Left kidney (tissue), 8 donors: Measurements from ENCODE around the gene LRP6. TPM values are rescaled to one million over a fixed set of nuclear protein-coding genes. Genes with fewer than 3 reads are reported as not detected.
"Not testable (repeated sequence)": the region's sequence is repeated elsewhere in the genome, so short reads cannot be mapped to it uniquely, and the experiment has no call there.

Experiments used
- DNase-seq: peaks from one replicate; pipeline ENCODE4 v3.0.0-alpha.2; 2013
- long read RNA-seq, 8 donors: transcript quantifications; one replicate each; lab custom pipeline, GENCODE V29; 2026
- polyA plus RNA-seq: library from polyadenylated mRNA; unstranded; fragments of 120-200 nt; gene quantifications from one replicate; pipeline ENCODE4 v1.2.1, GENCODE V29; 2013; ENCODE audit not compliant: insufficient read length

LRP6 gene
- 68.9 TPM for polyA plus RNA-seq
- long read RNA-seq, donor 1, partial matches to known transcripts, result 7 of 7 reads
- long read RNA-seq, donor 1, other reads (novel, unspliced or antisense), result 0 of 7 reads
- long read RNA-seq, donor 2, partial matches to known transcripts, result 11 of 11 reads
- long read RNA-seq, donor 2, other reads (novel, unspliced or antisense), result 0 of 11 reads
- long read RNA-seq, donor 3, full-length matches to known transcripts, result 1 of 1 reads
- long read RNA-seq, donor 3, partial matches to known transcripts, result 0 of 1 reads
- long read RNA-seq, donor 3, other reads (novel, unspliced or antisense), result 0 of 1 reads
- long read RNA-seq, donor 4, result 0 reads
- long read RNA-seq, donor 5, full-length matches to known transcripts, result 2 of 2 reads
- long read RNA-seq, donor 5, partial matches to known transcripts, result 0 of 2 reads
- long read RNA-seq, donor 5, other reads (novel, unspliced or antisense), result 0 of 2 reads
- long read RNA-seq, donor 6, full-length matches to known transcripts, result 2 of 11 reads
- long read RNA-seq, donor 6, partial matches to known transcripts, result 9 of 11 reads
- long read RNA-seq, donor 6, other reads (novel, unspliced or antisense), result 0 of 11 reads
- long read RNA-seq, donor 7, full-length matches to known transcripts, result 4 of 26 reads
- long read RNA-seq, donor 7, partial matches to known transcripts, result 22 of 26 reads
- long read RNA-seq, donor 7, other reads (novel, unspliced or antisense), result 0 of 26 reads
- long read RNA-seq, donor 8, result 0 reads

GRCh38 chr12:12266873-12267741 lies at the start of gene LRP6:
LRP6 (minus strand) TSS chr12:12267044; CDS start chr12:12266735, 309 bp downstream.
- peak; percentile 93 for DNase-seq

- DNase-seq, result no peak
Observed at GRCh38 chr12:12315838-12316237, 49.0 kb upstream of the LRP6 start.

GRCh38 chr12:12310695-12311094 lies 43.9 kb upstream of the LRP6 start:
- DNase-seq, result not testable (repeated sequence)

GRCh38 chr12:12305568-12306300 lies 38.9 kb upstream of the LRP6 start:
- no peak for DNase-seq

GRCh38 chr12:12302976-12303375 lies 36.1 kb upstream of the LRP6 start:
- no peak for DNase-seq

GRCh38 chr12:12301122-12301521 lies 34.3 kb upstream of the LRP6 start:
- no peak for DNase-seq

- no peak for DNase-seq
Observed at GRCh38 chr12:12297201-12297830, 30.5 kb upstream of the LRP6 start.

GRCh38 chr12:12294215-12295005 lies 27.6 kb upstream of the LRP6 start:
- no peak for DNase-seq

- no peak for DNase-seq
Observed at GRCh38 chr12:12290206-12290605, 23.4 kb upstream of the LRP6 start.

GRCh38 chr12:12286441-12286840 lies 19.6 kb upstream of the LRP6 start:
- DNase-seq, result no peak

- DNase-seq, result no peak
Observed at GRCh38 chr12:12282761-12283425, 16.0 kb upstream of the LRP6 start.

- DNase-seq, result no peak
Observed at GRCh38 chr12:12282202-12282601, 15.4 kb upstream of the LRP6 start.

- no peak for DNase-seq
Observed at GRCh38 chr12:12281134-12281533, 14.3 kb upstream of the LRP6 start.

- no peak for DNase-seq
Observed at GRCh38 chr12:12278899-12279298, 12.1 kb upstream of the LRP6 start.

GRCh38 chr12:12275874-12276273 lies 9.0 kb upstream of the LRP6 start:
- DNase-seq, result no peak

- DNase-seq, result no peak
Observed at GRCh38 chr12:12273291-12273957, 6.6 kb upstream of the LRP6 start.

- DNase-seq, result no peak
Observed at GRCh38 chr12:12272869-12273268, 6.0 kb upstream of the LRP6 start.

- no peak for DNase-seq
Observed at GRCh38 chr12:12270226-12270625, 3.4 kb upstream of the LRP6 start.

GRCh38 chr12:12267742-12268200 lies 927 bp upstream of the LRP6 start:
- DNase-seq, result no peak
